ENCODE measurements around the gene LENG1. TPM values are rescaled to one million over a fixed set of nuclear protein-coding genes. Genes with fewer than 3 reads are reported as not detected.
"Not testable (repeated sequence)": the region's sequence is repeated elsewhere in the genome, so short reads cannot be mapped to it uniquely, and the experiment has no call there.

LENG1 gene
- total RNA-seq, 1 experiment from 2014 or later, result 8.2 TPM

DNA sequence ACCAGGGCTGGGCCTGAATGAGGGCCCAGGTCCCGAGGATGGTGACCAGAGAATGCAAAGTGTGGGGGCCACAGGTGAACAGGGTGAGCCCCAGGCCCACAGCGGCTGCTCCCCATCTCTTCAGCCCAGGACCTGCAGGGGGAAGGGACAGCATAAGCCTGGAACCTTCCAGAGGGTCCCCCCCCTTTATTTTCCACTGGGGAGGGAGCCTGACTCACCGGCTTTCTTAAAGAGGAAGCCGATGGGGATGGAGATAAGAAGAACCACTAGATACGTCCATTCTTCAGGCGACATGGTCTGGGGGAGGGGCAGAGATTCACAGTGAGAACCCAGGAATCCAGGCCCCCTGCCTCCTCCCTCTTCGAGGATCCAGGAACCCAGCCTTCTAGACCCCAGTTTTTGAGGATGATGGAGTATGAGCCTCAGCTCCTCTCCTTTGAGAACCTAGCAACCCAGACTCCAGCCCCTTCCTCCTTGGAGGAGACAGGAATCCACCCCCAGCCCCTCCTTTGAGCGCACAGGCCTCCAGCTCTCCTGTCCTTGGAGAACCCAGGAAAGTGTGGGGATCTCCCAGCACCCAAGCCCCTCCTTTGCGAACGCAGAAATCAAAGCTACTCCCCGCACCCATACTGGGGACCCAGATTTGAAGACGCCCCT lies 28.8 kb upstream of the LENG1 start:
- peaks cover 20% of the 10 kb centered on the region for H3K4me1 Mint-ChIP-seq (ENCODE audit: insufficient read depth, unreplicated experiment)
- peaks cover 52% of the 10 kb centered on the region for H3K36me3 Mint-ChIP-seq (ENCODE audit: insufficient read depth, unreplicated experiment)
- no TSS peak for BruUV-seq (replicated peaks)
- DNase-seq (ENCODE audit: unreplicated experiment), result peak; percentile 13
- no peaks in the 10 kb centered on the region for H3K9me3 Mint-ChIP-seq (ENCODE audit: unreplicated experiment)
- H3K27me3 Mint-ChIP-seq (ENCODE audit: insufficient read depth, unreplicated experiment), result no peaks in the 10 kb centered on the region
- TF ChIP-seq CTCF (IDR thresholded peaks at IDR 0.05; ENCODE audit: unreplicated experiment), result no peak
- H3K4me3 Mint-ChIP-seq (ENCODE audit: unreplicated experiment), result peak overlapping the region; percentile 85
- intact Hi-C loops (cut with micrococcal nuclease), result loop anchor here (2.0 kb wide), 1 partner anchor 52 kb away; the partner anchor contains the start of gene CNOT3
- H3K27ac Mint-ChIP-seq (ENCODE audit: low read depth, unreplicated experiment), result peak overlapping the region; percentile 100
- POLR2A ChIA-PET, result interaction anchor here (0.7 to 9.1 kb wide), 9 partner anchors 12 to 1466 kb away, joined by 3 to 324 read pairs (median 17); partner anchors contain the start of genes CNOT3, LENG1, MYADM and PPP1R12C
- CTCF ChIA-PET, result interaction anchor here (0.6 to 2.4 kb wide), 12 partner anchors 10 to 959 kb away, joined by 3 to 14 read pairs (median 3); partner anchors contain the start of gene TMC4

DNA sequence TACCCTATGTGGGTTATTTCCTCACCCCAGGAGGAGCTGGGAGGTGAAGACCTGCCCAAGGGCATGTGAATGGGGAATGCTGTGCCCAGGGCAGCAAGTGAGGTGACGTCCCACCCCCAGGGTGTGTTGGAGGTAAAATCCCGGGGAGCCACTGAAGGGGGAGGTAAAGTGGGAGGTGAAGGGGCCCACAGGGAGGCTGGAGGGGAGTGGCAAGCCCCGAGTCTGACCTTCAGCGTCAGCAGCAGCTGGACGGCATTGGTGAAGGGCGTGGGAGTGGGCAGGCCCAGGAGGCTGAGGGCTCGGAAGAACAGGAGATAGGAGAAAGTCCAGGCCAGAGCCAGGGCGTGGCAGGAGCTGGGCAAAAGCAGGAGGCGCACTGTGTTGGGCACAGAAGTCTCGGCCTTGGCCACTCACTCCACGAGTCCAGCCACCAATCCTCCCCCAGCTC lies 27.4 kb upstream of the LENG1 start:
- Mint-ChIP-seq H3K27ac (ENCODE audit: low read depth, unreplicated experiment) (peak overlapping the region; percentile 78), H3K9me3 (ENCODE audit: unreplicated experiment) (no peaks in the 10 kb centered on the region), H3K27me3 (ENCODE audit: insufficient read depth, unreplicated experiment) (no peaks in the 10 kb centered on the region), H3K36me3 (ENCODE audit: insufficient read depth, unreplicated experiment) (peaks cover 43% of the 10 kb centered on the region), H3K4me3 (ENCODE audit: unreplicated experiment) (peak overlapping the region; percentile 85), H3K4me1 (ENCODE audit: insufficient read depth, unreplicated experiment) (peaks cover 15% of the 10 kb centered on the region)
- no peak for DNase-seq (ENCODE audit: unreplicated experiment)
- BruUV-seq (replicated peaks), result no TSS peak
- ChIA-PET CTCF (interaction anchor here (0.5 to 2.1 kb wide), 12 partner anchors 14 to 874 kb away, joined by 3 to 12 read pairs (median 4); partner anchors contain the start of genes LENG1 and TMC4), POLR2A (interaction anchor here (3.1 to 9.1 kb wide), 3 partner anchors 10 to 17 kb away, joined by 17 to 324 read pairs (median 24); partner anchors contain the start of genes RPS9 and TMC4)
- intact Hi-C loops (cut with micrococcal nuclease), result no loop called here
- TF ChIP-seq CTCF (IDR thresholded peaks at IDR 0.05; ENCODE audit: unreplicated experiment), result no peak

- Mint-ChIP-seq H3K27me3 (ENCODE audit: insufficient read depth, unreplicated experiment) (no peaks in the 10 kb centered on the region), H3K36me3 (ENCODE audit: insufficient read depth, unreplicated experiment) (peaks cover 38% of the 10 kb centered on the region), H3K4me3 (ENCODE audit: unreplicated experiment) (no peak overlapping the region), H3K4me1 (ENCODE audit: insufficient read depth, unreplicated experiment) (peaks cover 15% of the 10 kb centered on the region), H3K9me3 (ENCODE audit: unreplicated experiment) (no peaks in the 10 kb centered on the region), H3K27ac (ENCODE audit: low read depth, unreplicated experiment) (peak overlapping the region; percentile 78)
- intact Hi-C loops (cut with micrococcal nuclease), result no loop called here
- ChIA-PET CTCF (interaction anchor here (0.6 to 2.1 kb wide), 8 partner anchors 13 to 45 kb away, joined by 3 to 12 read pairs (median 5); partner anchors contain the start of genes LENG1 and TMC4), POLR2A (interaction anchor here (9.1 kb wide), 1 partner anchor 18 kb away, joined by 324 read pairs; the partner anchor contains the start of gene RPS9)
- BruUV-seq (replicated peaks), result TSS peak; percentile 24
- TF ChIP-seq CTCF (IDR thresholded peaks at IDR 0.05; ENCODE audit: unreplicated experiment), result no peak
- DNase-seq (ENCODE audit: unreplicated experiment), result no peak
These were observed 26.8 kb upstream of the LENG1 start for GRCh38 chr19:54186351-54186750.

DNA sequence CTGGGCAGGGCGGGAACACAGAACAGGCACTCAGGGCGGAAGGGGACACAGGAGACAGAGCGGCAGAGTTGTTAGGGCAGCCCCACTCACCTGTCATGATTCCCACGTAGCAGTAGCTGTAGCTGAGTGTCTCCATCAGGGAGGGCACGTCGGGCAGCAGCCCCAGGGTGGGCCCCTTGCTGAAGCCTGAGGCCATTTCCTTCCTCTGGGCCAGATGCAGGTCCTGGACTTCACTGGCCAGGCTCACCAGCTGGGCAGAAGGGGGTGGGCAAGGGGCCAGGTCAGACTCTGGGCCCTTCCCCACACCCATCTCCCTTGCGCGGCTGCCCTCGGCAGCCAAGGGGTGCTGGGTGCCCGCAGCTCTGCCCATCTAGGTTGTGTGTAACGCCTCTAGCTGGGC lies 23.9 kb upstream of the LENG1 start:
- no peak for DNase-seq (ENCODE audit: unreplicated experiment)
- Mint-ChIP-seq H3K4me1 (ENCODE audit: insufficient read depth, unreplicated experiment) (peaks cover 15% of the 10 kb centered on the region), H3K4me3 (ENCODE audit: unreplicated experiment) (no peak overlapping the region), H3K9me3 (ENCODE audit: unreplicated experiment) (no peaks in the 10 kb centered on the region), H3K36me3 (ENCODE audit: insufficient read depth, unreplicated experiment) (peaks cover 26% of the 10 kb centered on the region), H3K27me3 (ENCODE audit: insufficient read depth, unreplicated experiment) (no peaks in the 10 kb centered on the region), H3K27ac (ENCODE audit: low read depth, unreplicated experiment) (no peak overlapping the region)
- POLR2A ChIA-PET, result no interaction called here
- TF ChIP-seq CTCF (IDR thresholded peaks at IDR 0.05; ENCODE audit: unreplicated experiment), result no peak
- CTCF ChIA-PET, result interaction anchor here (0.6 to 1.2 kb wide), 3 partner anchors 13 to 208 kb away, joined by 3 to 4 read pairs (median 4); no protein-coding TSS in a partner anchor
- BruUV-seq (replicated peaks), result no TSS peak
- intact Hi-C loops (cut with micrococcal nuclease), result no loop called here

- H3K36me3 Mint-ChIP-seq (ENCODE audit: insufficient read depth, unreplicated experiment), result peaks cover 40% of the 10 kb centered on the region
- H3K4me3 Mint-ChIP-seq (ENCODE audit: unreplicated experiment); DNase-seq (ENCODE audit: unreplicated experiment); BruUV-seq (replicated peaks); intact Hi-C loops (cut with micrococcal nuclease); H3K4me1 Mint-ChIP-seq (ENCODE audit: insufficient read depth, unreplicated experiment); H3K27me3 Mint-ChIP-seq (ENCODE audit: insufficient read depth, unreplicated experiment); H3K27ac Mint-ChIP-seq (ENCODE audit: low read depth, unreplicated experiment); H3K9me3 Mint-ChIP-seq (ENCODE audit: unreplicated experiment): not testable (repeated sequence)
- POLR2A ChIA-PET, result interaction anchor here (0.5 kb wide), 1 partner anchor 10 kb away, joined by 3 read pairs; no protein-coding TSS in a partner anchor
- CTCF ChIA-PET, result interaction anchor here (0.7 kb wide), 1 partner anchor 10 kb away, joined by 3 read pairs; no protein-coding TSS in a partner anchor
These were observed 22.4 kb upstream of the LENG1 start for GRCh38 chr19:54181894-54182293.
